GM18519 (cell line): Measurements from ENCODE around the gene RASAL2.

Source experiments
- ATAC-seq: cut with Tn5 transposase; IDR thresholded peaks from one replicate; pipeline ENCODE4 v1.9.1; 2021; ENCODE audit warnings: mild to moderate bottlenecking, moderate library complexity; ENCODE audit not compliant: unreplicated experiment, low FRiP score

Gene RASAL2

DNA sequence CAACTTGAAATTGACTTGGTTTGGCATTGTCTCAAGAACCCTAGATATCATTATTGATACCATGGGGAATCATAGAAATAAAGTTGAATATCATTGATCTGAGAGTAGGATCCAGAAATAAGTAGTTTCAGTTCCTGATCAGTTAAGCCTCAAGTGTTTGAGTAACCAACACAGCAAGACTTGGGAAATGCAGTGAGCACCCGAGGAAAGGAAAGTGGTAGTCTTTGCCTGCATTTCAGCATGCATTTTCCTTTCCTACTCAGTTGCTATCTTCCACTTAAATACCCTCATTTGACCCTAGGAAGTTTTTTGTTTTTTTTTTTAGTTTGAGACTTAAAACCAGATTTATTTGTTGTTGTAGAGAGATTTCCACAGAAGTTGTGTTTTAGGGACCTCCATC, 383.9 kb downstream of the RASAL2 start:
- no peak for ATAC-seq

DNA sequence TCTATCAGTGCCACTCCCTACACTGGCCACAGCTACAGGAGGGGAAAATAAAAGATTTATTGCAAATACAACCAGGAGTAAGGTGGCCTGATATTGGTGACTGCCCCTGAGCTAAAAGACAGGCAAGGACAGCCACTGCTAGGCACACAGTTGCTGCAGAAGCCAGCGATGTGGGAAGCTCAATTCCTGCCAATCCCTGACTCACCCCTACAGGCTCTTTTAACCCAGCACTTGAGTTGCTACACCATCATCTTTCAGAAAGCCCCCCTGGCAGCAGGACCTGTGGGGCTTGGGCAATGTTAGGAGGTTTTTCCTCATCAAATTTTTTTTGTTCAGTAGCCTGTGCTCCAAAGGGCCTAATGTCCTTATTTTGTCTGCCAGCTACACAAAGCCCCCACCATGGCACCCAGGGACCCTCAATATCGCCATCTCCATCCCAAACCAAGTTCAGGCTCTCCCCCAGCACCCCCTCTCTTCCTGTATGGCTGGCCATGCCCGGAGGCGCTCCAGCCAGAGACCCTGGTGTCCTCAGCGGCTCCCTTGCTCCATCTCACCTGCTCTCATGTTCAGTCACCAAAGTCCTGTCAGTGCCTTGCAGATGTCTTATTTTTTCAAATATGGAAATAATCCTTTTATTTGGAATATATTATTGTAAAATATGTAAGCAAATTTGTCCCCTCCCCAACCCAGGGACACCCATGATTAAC, 389.5 kb downstream of the RASAL2 start:
- ATAC-seq = no peak

DNA sequence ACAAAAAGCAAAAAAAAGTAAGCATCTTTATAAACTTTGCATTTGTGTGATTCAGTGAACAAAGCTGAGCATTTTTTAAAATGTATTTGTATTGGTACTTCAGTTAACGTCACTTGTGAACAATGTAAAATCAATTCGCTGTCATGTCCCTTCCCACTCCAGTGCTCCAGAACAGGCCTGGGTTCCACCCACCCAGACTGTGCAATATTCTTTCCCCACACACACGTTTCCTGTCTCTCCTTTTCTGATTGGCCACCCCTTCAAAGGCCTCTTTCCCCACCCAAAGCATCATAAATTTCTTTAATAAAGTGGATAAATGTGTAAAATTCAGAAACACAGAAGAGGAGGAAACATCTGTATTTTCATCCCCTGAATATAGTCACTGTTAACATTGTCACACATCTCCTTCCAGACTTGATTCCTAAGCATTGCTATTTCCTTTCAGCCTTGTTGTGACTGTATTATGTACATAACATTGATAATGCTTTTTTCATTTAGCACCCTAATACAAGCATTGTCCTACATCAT, 390.9 kb downstream of the RASAL2 start:
- no peak for ATAC-seq

DNA sequence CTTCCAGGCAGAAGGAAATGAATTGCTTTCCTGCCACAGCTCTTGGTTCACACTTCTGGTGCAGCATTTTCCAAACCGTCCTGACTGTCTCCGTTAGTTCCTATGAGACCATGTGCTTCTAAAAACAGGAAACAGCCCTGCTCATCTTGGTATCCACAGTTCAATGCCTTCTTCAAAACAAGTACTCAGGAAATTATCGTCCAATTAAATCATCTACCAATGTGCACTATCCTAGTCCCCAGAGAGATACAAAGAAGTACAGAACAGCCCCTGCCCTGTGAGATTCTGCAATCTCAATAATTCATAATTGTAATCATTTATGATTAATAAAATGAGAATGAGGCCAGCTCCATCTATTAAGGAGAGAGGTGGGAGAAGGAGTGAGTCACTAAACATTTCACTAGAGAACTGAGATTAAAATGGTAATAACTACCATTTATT, 391.7 kb downstream of the RASAL2 start:
- no peak for ATAC-seq

DNA sequence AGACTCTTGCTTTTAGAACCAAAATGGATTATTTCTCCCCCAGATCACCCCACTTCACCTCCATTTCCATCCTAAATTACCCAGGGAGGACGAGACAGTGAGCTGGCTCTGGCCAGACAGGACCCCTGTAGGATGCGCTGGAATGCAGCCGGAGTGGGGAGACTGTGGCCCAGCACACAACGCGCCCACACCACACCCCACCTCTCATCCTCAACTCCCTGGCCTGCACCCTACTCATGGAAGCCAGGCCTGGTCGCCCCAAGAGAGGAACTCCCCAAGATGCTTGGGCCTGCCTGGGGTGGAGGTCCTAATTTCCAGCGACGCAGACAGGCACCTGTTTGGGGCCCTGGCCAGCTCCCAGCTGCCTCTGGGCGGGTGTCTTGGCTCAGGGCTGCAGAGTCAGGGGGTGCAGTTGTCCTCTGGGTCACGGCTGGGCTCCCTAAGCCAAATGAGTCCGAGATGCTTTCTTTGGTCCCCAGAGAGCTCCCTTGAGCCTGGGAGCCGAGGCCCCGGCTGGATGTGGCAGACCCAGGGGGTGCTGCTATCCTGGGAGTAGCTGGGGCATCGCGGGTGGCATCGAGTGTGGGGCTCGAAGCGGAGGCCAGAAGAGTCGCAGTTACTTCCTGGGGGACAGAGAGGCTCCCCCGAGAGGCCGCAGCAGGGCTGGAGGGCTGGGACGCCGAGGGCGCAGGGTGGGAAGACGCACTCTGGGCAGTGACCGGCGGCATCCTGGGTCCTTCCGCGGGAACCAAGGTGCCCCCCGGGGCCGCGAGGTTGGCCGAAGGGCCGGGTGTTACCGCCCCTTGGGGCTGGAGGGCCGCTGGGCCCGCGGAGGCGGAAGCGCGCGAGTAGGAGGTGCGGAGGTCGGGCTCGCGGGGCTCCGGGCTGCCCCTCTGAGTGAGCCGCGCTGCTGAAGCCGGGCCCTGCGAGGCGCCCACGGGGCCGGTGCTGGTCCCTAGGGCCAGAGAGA, 392.5 kb downstream of the RASAL2 start:
- no peak for ATAC-seq

DNA sequence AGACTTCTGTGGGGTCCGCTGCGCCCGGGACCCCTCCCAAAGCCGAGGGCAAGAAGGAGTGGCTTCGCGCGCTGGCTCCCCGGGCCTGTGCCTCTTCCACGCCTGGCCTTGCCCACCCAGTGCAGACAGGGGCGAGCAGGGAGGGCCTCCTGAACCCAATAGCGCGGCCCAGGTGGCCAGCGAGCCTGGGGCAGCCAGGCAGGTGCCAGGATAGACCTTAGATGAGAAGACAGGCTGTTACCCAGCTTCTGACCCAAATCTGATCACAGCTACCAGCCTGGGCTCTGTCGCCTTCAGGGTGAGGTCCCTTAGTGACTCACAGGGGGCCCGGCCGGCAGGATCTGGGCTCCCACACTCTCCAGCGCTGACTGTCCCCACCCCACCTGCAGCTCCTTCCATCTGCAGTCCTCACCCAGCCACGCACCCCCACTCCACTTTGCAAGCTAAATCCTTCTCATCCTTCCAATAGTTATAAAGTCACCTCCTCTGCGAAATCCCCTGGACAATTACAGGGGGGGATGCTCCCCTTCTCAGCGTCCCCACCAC, 393.2 kb downstream of the RASAL2 start:
- ATAC-seq = no peak

DNA sequence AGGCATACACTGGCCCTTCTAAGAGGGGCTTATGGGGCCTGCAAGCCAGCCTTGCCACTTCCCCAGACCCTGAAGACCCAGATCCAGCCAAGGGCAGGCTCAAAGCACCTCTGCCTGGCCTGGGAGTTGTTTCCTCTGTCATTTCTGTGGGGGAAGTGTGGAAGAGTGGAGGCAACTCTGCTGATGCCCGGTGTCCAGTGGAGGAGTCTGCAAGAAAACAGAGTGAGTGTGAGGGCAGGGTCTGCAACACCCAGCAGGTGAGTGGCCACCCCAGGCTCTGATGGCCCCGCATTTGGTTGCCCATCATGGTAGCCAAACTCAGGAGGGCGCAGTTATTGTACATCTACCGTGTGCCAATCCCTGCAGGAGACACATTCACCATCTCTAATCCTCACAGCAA, 394.5 kb downstream of the RASAL2 start:
- ATAC-seq = no peak

DNA sequence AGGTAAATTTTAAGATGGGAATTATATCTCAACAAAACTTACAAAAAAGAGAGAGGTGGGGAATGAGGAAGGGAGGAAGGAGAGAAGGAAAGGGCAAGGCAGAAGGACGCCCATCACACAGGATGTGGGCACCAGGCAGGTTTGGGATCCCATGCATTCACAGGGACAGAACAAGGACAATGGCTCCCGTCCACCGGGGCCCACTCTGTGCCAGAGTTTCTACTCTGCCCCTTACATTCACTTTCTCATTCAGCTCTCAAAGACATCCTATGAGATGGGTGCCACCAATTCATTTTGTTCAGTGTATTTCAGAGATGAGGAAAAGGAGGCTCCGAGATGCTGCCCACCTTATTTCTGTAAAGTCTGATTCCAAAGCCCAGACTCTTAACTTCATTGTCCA, 395.5 kb downstream of the RASAL2 start:
- no peak for ATAC-seq

DNA sequence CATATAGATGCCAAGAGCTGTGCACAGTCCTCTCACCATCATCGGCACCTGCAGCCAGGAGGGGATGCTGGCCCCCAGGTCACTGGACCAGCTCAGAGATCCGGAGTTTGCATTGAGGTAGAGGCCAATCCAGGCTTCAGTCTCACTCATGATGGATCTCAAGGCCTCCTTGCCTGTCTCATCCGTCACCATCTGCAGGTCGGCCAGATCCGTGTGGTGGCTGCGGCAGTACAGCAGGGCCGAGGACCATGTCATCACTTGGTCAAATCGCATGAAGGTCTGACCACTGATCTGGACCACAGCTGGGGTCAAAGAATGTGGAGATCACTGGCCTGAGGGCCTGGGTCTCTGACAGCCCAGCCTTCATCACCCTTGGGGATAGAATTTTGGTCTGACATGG, 396.2 kb downstream of the RASAL2 start:
- ATAC-seq = no peak

DNA sequence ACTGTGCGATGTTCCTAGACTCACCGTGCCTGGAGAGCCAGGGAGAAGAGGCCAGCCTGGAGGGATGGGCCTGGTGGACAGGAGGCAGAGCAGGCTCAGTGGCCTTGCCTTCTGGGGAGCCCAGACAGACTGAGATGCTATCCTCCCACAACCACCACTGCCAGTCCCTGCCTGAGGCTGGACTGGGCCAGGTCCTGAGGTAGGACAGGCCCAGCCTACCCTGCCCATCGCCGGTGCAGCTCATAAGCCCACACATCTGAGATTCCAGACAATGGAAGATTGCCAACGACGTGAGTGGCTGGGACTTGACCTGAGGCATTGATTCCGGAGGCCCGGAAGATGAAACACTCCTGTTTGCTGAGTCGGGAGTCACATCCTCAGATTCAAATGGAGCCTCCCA, 397.1 kb downstream of the RASAL2 start:
- ATAC-seq = no peak

DNA sequence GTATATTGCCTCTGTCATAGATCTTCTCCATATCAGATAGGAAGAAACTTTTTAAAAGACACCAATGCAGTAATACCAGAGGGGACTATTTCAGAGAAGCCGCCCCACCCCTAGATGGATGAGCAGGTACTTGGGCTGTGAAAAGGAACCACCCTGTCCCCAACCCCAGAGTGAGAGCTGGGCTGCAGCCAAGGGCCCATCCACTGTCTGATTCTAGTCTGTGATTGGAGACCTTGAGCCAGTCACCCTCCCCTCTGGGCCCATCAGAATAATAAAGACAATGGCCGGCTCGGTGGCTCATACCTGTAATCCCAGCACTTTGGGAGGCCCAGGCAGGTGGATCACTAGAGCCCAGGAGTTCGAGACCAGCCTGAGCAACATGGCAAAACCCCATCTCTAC, 397.8 kb downstream of the RASAL2 start:
- ATAC-seq = no peak

DNA sequence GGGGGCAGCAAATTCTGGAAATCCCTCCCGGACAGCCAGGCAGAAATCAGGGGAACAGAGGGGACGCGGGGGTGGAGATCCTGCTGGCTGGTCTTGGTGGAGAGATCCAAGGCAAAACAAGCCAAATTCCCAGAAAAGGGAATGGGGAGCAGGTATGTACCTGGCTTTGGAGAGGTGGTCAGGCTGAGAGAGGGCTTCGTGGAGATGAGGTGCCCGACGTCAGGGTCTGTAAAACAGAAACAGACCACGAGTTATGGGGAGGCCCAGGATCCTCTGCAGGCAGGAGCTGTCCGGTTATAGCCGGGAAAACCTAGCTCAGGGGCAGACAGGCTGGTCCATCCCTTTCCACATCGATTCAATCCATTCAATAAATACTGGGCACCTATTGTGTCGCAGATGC, 398.4 kb downstream of the RASAL2 start:
- ATAC-seq = no peak

DNA sequence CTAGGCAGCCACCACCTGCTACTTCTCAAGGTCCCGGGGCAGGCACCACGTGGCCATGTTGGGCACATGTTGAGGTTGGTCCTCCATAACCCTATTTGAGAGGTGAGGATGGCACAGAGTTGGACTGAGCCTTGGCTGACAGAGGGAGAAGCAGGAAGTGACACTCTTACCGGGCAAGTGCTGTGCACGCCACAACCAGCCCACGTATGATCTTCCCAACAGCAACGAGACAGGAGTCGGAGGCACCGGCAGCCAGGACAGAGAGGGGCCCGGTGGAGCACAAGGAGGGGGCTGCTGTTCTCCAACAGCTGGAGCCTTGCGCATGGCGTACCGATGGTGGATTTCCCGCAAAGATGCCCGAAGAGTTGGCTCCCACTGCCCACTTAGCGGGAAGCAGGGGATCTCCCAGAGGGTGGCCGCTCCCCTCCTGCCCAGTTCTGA, 399.4 kb downstream of the RASAL2 start:
- ATAC-seq = no peak

DNA sequence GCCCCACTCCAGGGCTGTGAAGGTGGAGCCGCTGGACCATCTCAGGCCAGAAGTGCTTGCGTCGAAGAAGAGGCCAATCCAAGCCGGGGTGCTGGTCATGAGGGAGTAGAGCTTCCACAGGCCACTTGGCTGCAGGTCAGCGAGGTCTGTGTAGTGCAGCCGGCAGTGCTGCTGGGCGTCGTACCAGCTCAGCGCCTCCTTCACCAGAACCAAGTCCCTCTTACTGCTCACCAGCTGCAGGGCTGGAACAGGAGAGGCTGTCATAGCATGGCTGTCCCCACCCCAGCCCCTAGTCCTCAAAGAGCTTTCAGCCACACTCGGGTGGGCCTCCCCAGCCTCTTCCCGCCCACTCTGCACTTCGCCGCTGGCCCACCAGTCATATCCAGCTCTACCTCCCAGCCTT, 400.7 kb downstream of the RASAL2 start:
- ATAC-seq = no peak

DNA sequence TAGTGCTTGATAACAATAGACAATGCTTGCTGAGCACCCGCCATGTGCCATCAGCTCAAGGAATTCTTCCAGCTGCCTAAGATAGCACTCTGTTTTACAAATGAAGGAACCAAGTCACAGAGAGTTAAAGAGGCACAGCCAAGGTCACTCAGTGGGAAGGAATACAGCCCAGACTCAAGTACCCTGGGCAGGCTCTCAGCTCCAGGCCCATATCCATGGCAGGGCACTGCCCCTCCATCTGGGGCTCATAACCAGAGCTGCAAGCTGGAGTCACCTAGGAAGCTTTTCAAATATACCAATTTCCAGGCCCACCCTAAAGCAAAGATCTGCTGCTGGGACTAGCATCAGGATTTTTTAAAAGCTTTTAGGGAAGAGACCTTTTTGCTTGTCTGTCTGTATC, 401.3 kb downstream of the RASAL2 start:
- ATAC-seq = no peak

DNA sequence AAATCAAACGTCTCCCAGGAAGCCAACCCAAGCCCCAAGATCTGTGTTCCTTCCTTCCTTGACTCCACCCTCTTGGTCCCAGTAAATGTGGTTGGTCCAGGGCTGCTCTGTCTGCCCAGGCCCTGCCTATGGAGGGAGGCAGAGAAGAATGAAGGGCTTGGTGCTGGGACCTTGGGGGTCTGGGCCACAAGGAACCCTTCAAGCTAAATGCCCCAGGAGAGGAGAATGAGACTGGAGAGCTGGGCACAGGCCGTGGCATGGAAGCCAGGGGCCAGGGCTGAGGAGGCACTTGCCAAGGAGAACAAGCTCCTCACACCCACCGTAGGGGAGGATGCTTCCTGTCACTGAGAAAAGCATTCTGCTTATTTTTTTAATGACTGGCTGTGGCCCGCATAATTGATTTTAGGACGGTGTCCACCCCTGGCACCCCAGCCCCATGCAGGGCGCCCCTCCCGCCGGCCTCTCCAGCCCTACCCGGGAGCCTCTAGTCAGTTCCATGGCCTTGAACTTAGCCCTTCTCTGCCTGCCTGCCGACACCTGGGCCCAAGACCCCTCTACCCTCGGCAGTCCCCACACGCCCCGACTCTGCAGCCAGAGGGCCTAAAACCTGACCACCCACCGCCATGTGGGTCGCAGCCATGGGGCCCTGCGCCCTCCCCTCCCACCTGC, 402.0 kb downstream of the RASAL2 start:
- no peak for ATAC-seq

DNA sequence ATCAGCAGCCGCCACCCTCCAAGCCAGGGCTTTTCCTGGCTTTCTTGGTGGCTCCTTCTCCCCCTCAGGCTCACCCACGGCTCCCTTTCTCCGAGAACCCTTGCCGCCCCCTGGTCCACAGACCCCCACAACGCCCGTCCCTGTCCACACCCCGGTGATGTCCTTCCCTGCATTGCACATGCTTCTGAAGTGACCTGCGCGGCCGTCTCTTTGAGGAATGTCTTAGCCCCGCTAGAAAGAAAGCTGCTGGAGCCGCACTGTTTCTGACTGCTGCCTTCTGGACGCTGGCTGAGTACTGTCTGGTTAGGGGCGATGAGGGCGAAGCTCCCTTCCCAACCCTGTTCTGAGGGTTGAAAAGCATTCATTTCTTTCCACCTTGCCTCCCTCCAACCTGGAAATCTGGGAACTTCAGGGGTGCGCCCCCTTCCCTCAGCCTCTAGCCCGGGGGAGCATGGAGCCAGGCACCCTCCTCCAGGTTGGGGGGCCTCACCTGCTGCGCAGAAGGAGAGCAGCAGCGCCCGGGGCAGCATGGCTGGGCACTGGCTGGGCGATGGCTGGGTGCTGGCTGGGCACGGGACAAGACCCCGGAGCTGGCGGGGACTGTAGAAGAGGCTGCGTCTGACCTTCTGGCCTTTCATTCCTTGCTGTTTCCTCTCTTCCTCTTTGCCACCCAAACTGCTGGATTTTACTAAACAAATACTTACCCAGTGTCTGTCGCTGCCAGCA, 402.7 kb downstream of the RASAL2 start, which contains the start of gene CLEC20A:
Gene CLEC20A (minus strand): TSS at position 555 of the 726 bp plus-strand sequence. CDS start 25 bp downstream, at position 530.
- no peak for ATAC-seq

DNA sequence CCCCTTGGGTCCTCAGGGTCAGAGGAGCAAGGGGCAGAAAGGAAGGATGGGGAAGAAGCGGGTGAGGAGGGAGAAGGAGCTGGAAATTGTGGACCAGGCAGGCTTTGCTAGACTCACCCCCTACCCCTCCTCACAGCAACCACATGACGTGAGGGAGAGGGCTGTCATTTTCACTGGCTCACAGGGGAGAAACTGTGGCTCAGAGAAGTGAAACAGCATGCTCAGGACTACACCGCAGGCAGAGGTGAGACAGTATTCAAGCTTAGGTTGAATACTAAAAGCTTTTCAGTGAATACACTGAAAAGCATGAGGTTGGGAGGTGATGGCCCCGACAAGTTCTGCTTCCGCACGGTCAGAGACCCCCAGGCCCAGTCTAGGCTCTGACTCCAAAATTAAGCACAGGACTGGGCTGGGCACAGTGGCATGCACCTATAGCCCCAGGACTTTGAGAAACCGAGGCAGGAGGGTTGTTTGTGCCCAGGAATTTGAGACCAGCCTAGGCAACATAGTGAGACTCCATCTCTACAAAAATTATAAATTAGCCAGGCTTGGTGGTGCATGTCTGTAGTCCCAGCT, 404.1 kb downstream of the RASAL2 start:
- no peak for ATAC-seq

DNA sequence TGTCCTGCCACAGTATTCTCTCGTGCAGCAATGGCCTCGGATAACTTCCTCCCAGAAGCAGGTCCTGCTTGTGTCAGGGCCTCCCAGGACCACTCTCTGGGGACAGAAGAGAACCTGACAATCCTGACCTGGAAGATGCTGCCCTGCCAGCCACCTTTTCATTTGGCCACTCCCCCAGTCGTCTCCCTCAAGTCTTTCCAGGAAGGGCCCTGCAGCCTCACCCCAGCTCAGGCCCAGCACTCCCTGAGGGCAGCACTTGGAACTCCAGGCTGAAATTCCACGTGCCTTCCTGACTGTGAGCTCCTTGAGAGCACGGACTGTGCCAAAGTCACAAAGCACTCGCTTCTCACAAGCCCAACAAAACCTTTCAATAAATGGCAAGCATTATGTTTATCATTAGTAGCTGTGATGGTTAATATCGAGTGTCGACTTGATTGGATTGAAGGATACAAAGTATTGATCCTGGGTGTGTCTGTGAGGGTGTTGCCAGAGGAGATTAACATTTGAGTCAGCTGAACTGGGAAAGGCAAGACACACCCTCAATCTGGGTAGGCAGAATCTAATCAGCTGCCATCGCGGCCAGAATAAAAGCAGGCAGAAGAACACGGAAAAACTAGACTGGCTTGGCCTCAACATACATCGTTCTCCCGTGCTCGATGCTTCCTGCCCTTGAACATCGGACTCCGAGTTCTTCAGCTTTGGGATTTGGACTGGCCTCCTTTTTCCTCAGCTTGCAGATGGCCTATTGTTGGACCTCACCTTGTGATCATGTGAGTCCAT, 405.2 kb downstream of the RASAL2 start:
- no peak for ATAC-seq
